Karpas-422 (cell line): ENCODE data around the gene TRABD2B. TPM values are rescaled to one million over a fixed set of nuclear protein-coding genes. Genes with fewer than 3 reads are reported as not detected.

Source experiments
- DNase-seq: peaks from one replicate; pipeline ENCODE4 v3.0.0-alpha.2; 2015
- H2AFZ ChIP-seq: fragments of 200-600 bp; sonication (generic); 2 replicates; pipeline ENCODE4 v1.6.1; 2014; ENCODE audit warnings: antibody characterized with exemption, low read length, mixed read lengths
- H3K27ac ChIP-seq: fragments of 200-600 bp; sonication (generic); 2 replicates; pipeline ENCODE4 v1.5.1; 2014; ENCODE audit warnings: mild to moderate bottlenecking, low read length, moderate library complexity
- H3K27me3 ChIP-seq: fragments of 200-600 bp; sonication (generic); 2 replicates; pipeline ENCODE4 v1.6.1; 2014; ENCODE audit warnings: low read length, mixed read lengths
- H3K36me3 ChIP-seq: fragments of 200-600 bp; sonication (generic); 2 replicates; pipeline ENCODE4 v1.6.1; 2014; ENCODE audit warnings: low read length, mixed read lengths; ENCODE audit not compliant: insufficient read depth
- H3K4me1 ChIP-seq: fragments of 200-600 bp; sonication (generic); 2 replicates; pipeline ENCODE4 v1.6.1; 2014; ENCODE audit warnings: mild to moderate bottlenecking, low read length, mixed read lengths
- H3K4me2 ChIP-seq: fragments of 200-600 bp; sonication (generic); 2 replicates; pipeline ENCODE4 v1.6.1; 2014; ENCODE audit warnings: low read length, low read depth, mild to moderate bottlenecking; ENCODE audit not compliant: poor library complexity, severe bottlenecking
- H3K4me3 ChIP-seq: fragments of 200-600 bp; sonication (generic); 2 replicates; pipeline ENCODE4 v1.5.1; 2014; ENCODE audit warnings: mild to moderate bottlenecking, antibody characterized with exemption, low read length, mixed read lengths
- H3K79me2 ChIP-seq: fragments of 200-600 bp; sonication (generic); 2 replicates; pipeline ENCODE4 v1.6.1; 2014; ENCODE audit warnings: mild to moderate bottlenecking, low read length, mixed read lengths
- H3K9ac ChIP-seq: fragments of 200-600 bp; sonication (generic); 2 replicates; pipeline ENCODE4 v1.6.0; 2014; ENCODE audit warnings: low read length
- H3K9me2 ChIP-seq: fragments of 200-600 bp; sonication (generic), shearing (Covaris generic); replicated peaks from 2 replicates; pipeline ENCODE4 v1.6.0; 2014; ENCODE audit warnings: mild to moderate bottlenecking, low read length, moderate library complexity; ENCODE audit not compliant: insufficient read depth
- H3K9me3 ChIP-seq: fragments of 300-700, 200-600 bp; sonication (generic); 2 replicates; pipeline ENCODE4 v1.6.1; 2014; ENCODE audit warnings: low read length, mixed read lengths
- H4K20me1 ChIP-seq: fragments of 200-600 bp; sonication (generic); 2 replicates; pipeline ENCODE4 v1.6.1; 2014; ENCODE audit warnings: mild to moderate bottlenecking, antibody characterized with exemption, low read length, low read depth; ENCODE audit not compliant: insufficient read depth
- total RNA-seq: library from RNA; depleted of rRNA; stranded (reverse); fragments of >200 nt; shearing (Covaris generic); gene quantifications from 2 replicates; pipeline ENCODE4 v1.2.3, GENCODE V29; 2014; ENCODE audit warnings: low replicate concordance

The TRABD2B gene
- total RNA-seq, 1 experiment from 2014 or later, result not detected

DNA sequence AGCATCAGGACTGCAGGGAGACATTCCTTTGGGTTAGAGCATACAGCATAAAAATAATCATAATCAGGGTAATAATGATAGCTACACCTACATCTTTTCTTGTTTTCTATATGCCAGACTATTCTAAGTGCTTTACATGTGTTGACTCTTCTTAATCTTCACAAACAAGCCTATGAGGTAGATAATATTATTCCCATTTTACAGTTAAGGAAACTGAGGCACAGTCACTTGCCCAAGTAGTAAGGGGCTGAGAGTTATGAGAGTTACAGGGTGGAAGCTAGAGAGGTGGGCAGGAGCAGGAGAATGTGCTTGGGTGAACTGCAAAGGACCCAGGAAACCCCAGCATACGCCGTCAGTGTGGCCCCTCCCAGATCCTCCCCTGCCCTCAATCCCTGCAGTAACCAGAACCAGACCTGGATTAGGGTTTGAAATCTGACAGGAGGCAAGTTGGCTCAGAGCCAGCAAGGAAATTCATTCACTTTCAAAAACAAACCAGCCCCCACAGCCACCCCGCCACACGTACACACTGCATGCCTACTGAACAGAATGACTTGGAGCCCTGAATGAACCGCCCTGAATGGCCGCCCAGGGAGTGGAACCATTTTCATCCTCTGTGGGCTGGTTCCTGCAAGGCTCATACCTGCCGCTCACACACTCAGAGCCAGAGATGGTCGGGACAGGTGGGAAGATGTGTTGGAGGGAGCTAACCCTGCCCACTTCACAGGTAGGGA is 126.1 kb downstream of the TRABD2B start:
- no peaks in the 10 kb centered on the region for H3K36me3 ChIP-seq
- no peak for DNase-seq
- no peaks in the 10 kb centered on the region for H3K79me2 ChIP-seq
- no peaks in the 10 kb centered on the region for H4K20me1 ChIP-seq
- H2AFZ ChIP-seq, result no peak overlapping the region
- H3K4me2 ChIP-seq, result no peak overlapping the region
- no peaks in the 10 kb centered on the region for H3K9me3 ChIP-seq
- no peak overlapping the region for H3K27ac ChIP-seq
- H3K27me3 ChIP-seq, result no peaks in the 10 kb centered on the region
- peaks cover 10% of the 10 kb centered on the region for H3K4me1 ChIP-seq
- no peaks in the 10 kb centered on the region for H3K9me2 ChIP-seq
- no peak overlapping the region for H3K9ac ChIP-seq
- H3K4me3 ChIP-seq, result no peak overlapping the region

DNA sequence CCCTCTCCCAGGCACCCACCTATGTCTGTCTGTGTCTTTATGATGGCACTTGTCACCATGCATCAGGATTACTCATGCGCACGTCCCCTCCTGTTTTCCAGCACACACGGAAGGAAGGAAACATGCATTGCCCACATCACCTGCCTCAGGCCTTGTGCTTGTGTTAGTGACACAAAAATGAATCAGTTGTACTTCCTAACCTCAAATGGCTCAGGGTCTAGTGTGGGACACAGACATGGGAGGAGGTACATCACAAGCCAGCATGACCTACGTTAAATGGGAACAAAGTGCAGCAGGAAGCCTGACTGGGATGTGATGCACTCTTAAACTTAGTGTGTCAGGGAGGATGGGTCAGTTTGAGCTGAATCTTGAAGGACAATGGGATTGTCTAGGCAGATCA is 126.7 kb downstream of the TRABD2B start:
- H3K27me3 ChIP-seq, result no peaks in the 10 kb centered on the region
- no peaks in the 10 kb centered on the region for H3K36me3 ChIP-seq
- no peak overlapping the region for H2AFZ ChIP-seq
- no peak overlapping the region for H3K4me3 ChIP-seq
- no peaks in the 10 kb centered on the region for H3K9me2 ChIP-seq
- H3K9ac ChIP-seq, result no peak overlapping the region
- H3K79me2 ChIP-seq, result no peaks in the 10 kb centered on the region
- no peaks in the 10 kb centered on the region for H4K20me1 ChIP-seq
- DNase-seq, result no peak
- no peaks in the 10 kb centered on the region for H3K9me3 ChIP-seq
- H3K4me2 ChIP-seq, result no peak overlapping the region
- peaks cover 10% of the 10 kb centered on the region for H3K4me1 ChIP-seq
- no peak overlapping the region for H3K27ac ChIP-seq

DNA sequence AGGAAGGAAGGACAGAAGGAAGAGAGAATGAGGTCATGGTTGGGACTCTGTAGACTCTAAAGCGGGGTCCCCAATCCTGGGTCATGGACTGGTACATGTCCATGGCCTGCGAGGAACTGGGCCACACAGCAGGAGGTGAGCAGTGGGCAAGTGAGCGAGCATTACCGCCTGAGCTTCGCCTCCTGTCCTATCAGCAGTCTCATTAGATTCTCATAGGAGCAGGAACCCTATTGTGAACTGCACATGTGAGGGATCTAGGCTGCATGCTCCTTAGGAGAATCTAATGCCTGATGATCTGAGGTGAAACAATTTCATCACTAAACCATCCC is 128.9 kb downstream of the TRABD2B start:
- Histone ChIP-seq H4K20me1 (no peaks in the 10 kb centered on the region), H3K79me2 (no peaks in the 10 kb centered on the region), H3K9me3 (no peaks in the 10 kb centered on the region), H3K27me3 (no peaks in the 10 kb centered on the region), H2AFZ (no peak overlapping the region), H3K9ac (no peak overlapping the region), H3K4me2 (no peak overlapping the region), H3K9me2 (no peaks in the 10 kb centered on the region), H3K36me3 (no peaks in the 10 kb centered on the region), H3K27ac (no peak overlapping the region), H3K4me1 (peaks cover 10% of the 10 kb centered on the region), H3K4me3 (no peak overlapping the region)
- DNase-seq, result no peak

DNA sequence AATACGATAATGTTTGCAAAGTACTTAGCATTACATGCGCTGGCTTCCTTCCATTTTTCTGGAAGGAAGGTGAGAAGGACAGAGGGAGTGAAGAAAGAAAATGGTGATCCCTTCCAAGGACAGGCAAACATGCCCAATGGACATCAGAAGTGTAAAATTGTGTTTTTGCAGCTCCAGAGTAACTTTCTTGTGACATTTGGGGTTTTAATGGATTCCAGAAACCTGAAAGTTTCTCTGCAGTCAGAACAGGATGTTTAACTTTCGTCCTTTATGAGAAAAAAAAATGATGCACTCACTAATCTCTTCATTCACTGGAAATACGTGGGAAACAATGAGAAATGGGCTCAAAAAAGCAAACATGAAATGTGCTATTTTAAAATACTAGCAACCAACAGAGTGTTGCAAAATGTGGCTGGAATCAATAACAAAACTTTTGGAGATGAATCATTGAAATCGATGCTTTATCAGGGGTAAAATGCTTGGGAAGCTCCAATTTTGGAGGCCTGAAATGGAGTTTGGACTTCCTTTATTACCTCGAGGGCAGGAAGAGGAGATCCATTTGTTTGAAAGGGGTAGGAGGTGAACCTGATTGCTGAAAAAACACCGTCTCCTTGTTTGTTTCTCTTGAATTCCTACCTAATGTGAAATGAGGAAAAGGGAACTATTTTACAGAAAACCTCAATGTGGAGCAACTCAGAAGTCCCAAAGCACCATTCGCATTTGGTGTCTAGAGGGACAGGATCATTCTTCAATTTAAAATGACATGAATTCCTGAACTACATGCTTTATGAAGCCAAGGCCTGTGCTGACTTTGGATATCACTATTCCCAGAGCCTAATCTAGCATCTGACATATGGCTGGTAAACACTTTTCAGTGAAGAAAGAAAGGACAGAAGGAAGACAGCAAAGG is 129.5 kb downstream of the TRABD2B start:
- H3K9me3 ChIP-seq, result no peaks in the 10 kb centered on the region
- H3K4me2 ChIP-seq, result no peak overlapping the region
- H4K20me1 ChIP-seq, result no peaks in the 10 kb centered on the region
- no peaks in the 10 kb centered on the region for H3K27me3 ChIP-seq
- no peaks in the 10 kb centered on the region for H3K36me3 ChIP-seq
- peaks cover 10% of the 10 kb centered on the region for H3K4me1 ChIP-seq
- no peaks in the 10 kb centered on the region for H3K9me2 ChIP-seq
- H3K27ac ChIP-seq, result no peak overlapping the region
- no peak overlapping the region for H2AFZ ChIP-seq
- H3K4me3 ChIP-seq, result no peak overlapping the region
- no peak overlapping the region for H3K9ac ChIP-seq
- DNase-seq, result no peak
- H3K79me2 ChIP-seq, result no peaks in the 10 kb centered on the region

DNA sequence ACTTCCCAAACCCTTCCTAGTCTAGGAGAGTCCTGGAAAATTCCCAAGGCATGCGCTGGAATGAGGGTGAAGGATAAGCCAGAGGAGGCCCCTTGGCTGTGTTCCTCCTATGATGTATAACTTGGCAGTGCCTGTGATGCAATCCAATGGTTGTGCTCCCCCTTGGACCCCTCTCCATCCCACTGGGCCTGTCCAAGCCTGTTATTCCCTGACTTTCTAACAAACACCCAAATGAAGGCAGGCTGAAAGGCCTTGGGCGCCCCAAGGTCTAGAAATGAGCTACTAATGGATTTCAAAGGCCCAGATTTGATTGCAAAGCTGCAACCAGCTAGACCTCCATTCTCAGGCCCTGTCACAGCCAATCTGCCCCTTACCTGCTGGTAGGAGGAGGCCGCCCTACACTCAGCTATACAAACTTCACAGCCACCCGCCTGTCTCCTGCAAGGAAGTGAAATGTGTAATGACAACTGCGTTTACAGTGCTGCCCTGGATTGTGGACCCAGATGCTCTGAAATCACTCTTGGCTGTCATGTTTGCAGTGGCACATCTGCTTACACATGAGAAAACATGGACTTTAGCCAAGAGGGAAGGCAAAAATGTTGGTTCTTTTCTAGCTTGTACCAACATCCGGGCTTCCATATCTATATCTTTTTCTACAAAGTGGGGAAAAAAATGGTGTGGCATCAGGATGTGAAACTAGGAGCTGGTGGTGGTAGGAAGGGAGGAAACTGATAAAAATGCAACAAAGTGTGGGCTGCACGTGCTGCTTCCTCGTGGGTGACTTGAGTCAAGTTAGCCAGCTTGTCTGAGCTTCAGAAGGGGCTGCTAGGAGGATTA is 130.4 kb downstream of the TRABD2B start:
- no peaks in the 10 kb centered on the region for H4K20me1 ChIP-seq
- H3K79me2 ChIP-seq, result no peaks in the 10 kb centered on the region
- H3K4me2 ChIP-seq, result no peak overlapping the region
- H2AFZ ChIP-seq, result no peak overlapping the region
- no peak overlapping the region for H3K9ac ChIP-seq
- no peak overlapping the region for H3K4me3 ChIP-seq
- no peaks in the 10 kb centered on the region for H3K9me2 ChIP-seq
- DNase-seq, result no peak
- no peaks in the 10 kb centered on the region for H3K9me3 ChIP-seq
- H3K4me1 ChIP-seq, result peaks cover 2% of the 10 kb centered on the region
- no peaks in the 10 kb centered on the region for H3K27me3 ChIP-seq
- no peaks in the 10 kb centered on the region for H3K36me3 ChIP-seq
- H3K27ac ChIP-seq, result no peak overlapping the region

DNA sequence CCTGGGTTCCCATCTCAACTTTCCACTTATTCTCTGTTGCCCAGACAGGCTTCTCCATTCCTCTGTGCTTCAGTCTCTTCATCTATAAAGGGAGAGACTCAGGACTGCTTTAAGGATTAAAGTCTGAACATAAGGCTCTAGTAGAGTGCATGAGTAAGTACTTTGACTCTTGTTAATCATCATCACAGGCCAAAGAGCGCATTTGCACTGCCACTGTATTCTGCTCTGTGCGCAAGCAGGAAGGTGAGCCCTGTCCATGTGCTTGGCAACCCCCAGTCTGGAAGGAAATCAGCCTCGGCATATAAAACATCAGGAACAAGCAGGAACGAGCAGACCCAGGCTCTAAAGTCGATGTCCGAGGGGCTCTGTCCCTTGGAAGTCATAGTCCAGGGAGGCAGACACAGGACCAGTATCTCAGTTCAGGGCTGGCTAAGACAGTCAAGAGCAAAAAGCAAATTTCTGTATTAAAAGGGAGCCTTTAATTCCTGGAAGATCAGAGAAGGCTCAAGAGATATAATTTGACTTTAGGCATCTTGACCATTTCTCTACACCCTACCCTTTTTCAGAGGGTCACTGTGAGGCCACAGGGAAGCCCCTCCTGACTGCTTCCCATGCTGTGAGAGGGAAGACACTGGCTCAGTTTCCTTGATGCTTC is 131.2 kb downstream of the TRABD2B start:
- H3K9me2 ChIP-seq, result no peaks in the 10 kb centered on the region
- H3K4me2 ChIP-seq, result no peak overlapping the region
- no peaks in the 10 kb centered on the region for H3K79me2 ChIP-seq
- no peak overlapping the region for H2AFZ ChIP-seq
- H3K27ac ChIP-seq, result no peak overlapping the region
- no peaks in the 10 kb centered on the region for H4K20me1 ChIP-seq
- no peak overlapping the region for H3K4me3 ChIP-seq
- no peaks in the 10 kb centered on the region for H3K36me3 ChIP-seq
- no peaks in the 10 kb centered on the region for H3K9me3 ChIP-seq
- no peak for DNase-seq
- H3K9ac ChIP-seq, result no peak overlapping the region
- no peaks in the 10 kb centered on the region for H3K27me3 ChIP-seq
- no peaks in the 10 kb centered on the region for H3K4me1 ChIP-seq

DNA sequence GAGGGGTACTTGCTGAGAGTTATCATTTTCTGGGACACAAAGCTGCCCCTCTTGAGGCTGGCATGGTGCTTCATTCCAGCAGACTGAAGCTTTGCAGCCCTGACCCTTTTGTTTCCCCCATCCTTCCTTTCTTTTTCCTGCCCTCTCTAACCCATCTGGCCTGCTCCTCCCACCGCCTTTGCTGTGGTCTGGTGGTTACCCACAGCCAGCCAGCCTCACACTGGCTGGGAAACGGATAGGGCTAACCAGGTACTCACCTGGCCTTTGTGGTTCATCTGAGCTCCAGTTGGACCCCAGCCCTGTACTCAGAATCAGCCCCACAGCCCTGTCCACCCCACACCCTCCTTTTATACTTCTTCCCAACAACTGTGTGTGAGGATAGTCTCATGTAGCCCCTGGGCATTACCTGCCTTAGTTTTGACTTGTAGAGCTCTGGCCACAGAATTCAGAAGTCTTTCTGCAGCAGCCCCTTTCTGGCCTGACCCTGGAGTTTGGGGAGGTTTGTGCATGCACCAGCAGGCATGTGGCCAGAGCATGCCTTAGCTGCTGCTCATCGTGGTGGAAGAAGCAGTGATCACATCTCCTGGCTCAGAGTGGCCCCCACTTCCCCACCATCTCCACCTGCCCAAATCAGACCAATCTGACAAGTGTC is 138.0 kb downstream of the TRABD2B start:
- no peaks in the 10 kb centered on the region for H3K27me3 ChIP-seq
- no peaks in the 10 kb centered on the region for H4K20me1 ChIP-seq
- no peaks in the 10 kb centered on the region for H3K9me3 ChIP-seq
- no peaks in the 10 kb centered on the region for H3K9me2 ChIP-seq
- no peak overlapping the region for H3K4me2 ChIP-seq
- no peak overlapping the region for H3K27ac ChIP-seq
- H3K4me1 ChIP-seq, result peaks cover 7% of the 10 kb centered on the region
- no peak overlapping the region for H2AFZ ChIP-seq
- H3K36me3 ChIP-seq, result no peaks in the 10 kb centered on the region
- no peak overlapping the region for H3K9ac ChIP-seq
- no peak overlapping the region for H3K4me3 ChIP-seq
- H3K79me2 ChIP-seq, result no peaks in the 10 kb centered on the region
- no peak for DNase-seq
